GM23338 (cell line): ENCODE data around the gene DOP1A. TPM values are rescaled to one million over a fixed set of nuclear protein-coding genes. Genes with fewer than 3 reads are reported as not detected.

ENCODE experiments used
- ATAC-seq: fragments of 200-7000 bp; cut with Tn5 transposase; 3 replicates; pipeline ENCODE4 v1.9.1; 2020
- DNase-seq: peaks from one replicate; pipeline ENCODE4 v3.0.0-alpha.2; 2015; ENCODE audit warnings: low spot score
- H2AFZ ChIP-seq: fragments of 200-600 bp; sonication (generic); 2 replicates; pipeline ENCODE4 v1.8.0; 2016; ENCODE audit warnings: antibody characterized with exemption, mild to moderate bottlenecking, moderate library complexity
- H3F3A ChIP-seq: fragments of 200-600 bp; sonication (generic); replicated peaks from 2 replicates; pipeline ENCODE4 v1.8.0; 2017; ENCODE audit warnings: antibody characterized with exemption, mixed run types, low read depth
- H3K27ac ChIP-seq: fragments of 200-600 bp; sonication (generic); 2 replicates; pipeline ENCODE4 v1.6.1; 2016; ENCODE audit warnings: low read depth
- H3K27me3 ChIP-seq: fragments of 200-600 bp; sonication (generic); 2 replicates; pipeline ENCODE4 v1.8.0; 2016; ENCODE audit warnings: mild to moderate bottlenecking, mixed run types, moderate library complexity; ENCODE audit not compliant: insufficient read depth
- H3K36me3 ChIP-seq: fragments of 200-600 bp; sonication (generic); 2 replicates; pipeline ENCODE4 v1.8.0; 2016; ENCODE audit warnings: mild to moderate bottlenecking; ENCODE audit not compliant: insufficient read depth
- H3K4me1 ChIP-seq: fragments of 200-600 bp; sonication (generic); 2 replicates; pipeline ENCODE4 v1.8.0; 2016; ENCODE audit warnings: mild to moderate bottlenecking, moderate library complexity; ENCODE audit not compliant: insufficient read depth
- H3K4me2 ChIP-seq: fragments of 200-600 bp; sonication (generic); 2 replicates; pipeline ENCODE4 v1.7.1; 2017; ENCODE audit warnings: mixed run types
- H3K4me3 ChIP-seq: fragments of 200-600 bp; sonication (generic); 2 replicates; pipeline ENCODE4 v1.6.1; 2016; ENCODE audit warnings: mixed run types
- H3K79me2 ChIP-seq: fragments of 200-600 bp; sonication (generic); replicated peaks from 2 replicates; pipeline ENCODE4 v1.8.0; 2017; ENCODE audit warnings: mild to moderate bottlenecking; ENCODE audit not compliant: insufficient read depth
- H3K9me2 ChIP-seq: fragments of 200-600 bp; sonication (generic); 2 replicates; pipeline ENCODE4 v1.8.0; 2017; ENCODE audit not compliant: insufficient read depth
- H4K20me1 ChIP-seq: fragments of 200-600 bp; sonication (generic); replicated peaks from 2 replicates; pipeline ENCODE4 v1.8.0; 2017; ENCODE audit warnings: mild to moderate bottlenecking; ENCODE audit not compliant: insufficient read depth
- H3K27ac Mint-ChIP-seq: 2 replicates; pipeline ENCODE4 v1.8.0; 2020; ENCODE audit warnings: inconsistent platforms, mild to moderate bottlenecking, moderate library complexity, mixed read lengths
- H3K27me3 Mint-ChIP-seq: 3 replicates; pipeline ENCODE4 v1.8.0; 2022; ENCODE audit warnings: low read depth, mild to moderate bottlenecking, moderate library complexity, mixed read lengths, inconsistent platforms; ENCODE audit not compliant: insufficient read depth, poor library complexity
- H3K36me3 Mint-ChIP-seq: 3 replicates; pipeline ENCODE4 v1.8.0; 2021; ENCODE audit warnings: low read depth, mild to moderate bottlenecking, inconsistent platforms, moderate library complexity, mixed read lengths
- H3K4me1 Mint-ChIP-seq: 3 replicates; pipeline ENCODE4 v1.8.0; 2020; ENCODE audit warnings: mild to moderate bottlenecking, inconsistent platforms, mixed read lengths
- H3K4me3 Mint-ChIP-seq: 3 replicates; pipeline ENCODE4 v1.8.0; 2021; ENCODE audit warnings: moderate library complexity, mild to moderate bottlenecking, inconsistent platforms, mixed read lengths
- H3K9me3 Mint-ChIP-seq: 3 replicates; pipeline ENCODE4 v1.8.0; 2020; ENCODE audit warnings: moderate library complexity, mild to moderate bottlenecking, inconsistent platforms, mixed read lengths
- CREB1 ChIP-seq: fragments of 250-450 bp; sonication (Bioruptor Pico); IDR thresholded peaks from 2 replicates; pipeline ENCODE4 v1.5.0; 2020; ENCODE audit warnings: low read depth, mild to moderate bottlenecking, moderate library complexity
- CTCF ChIP-seq, 2 experiments: fragments of 200-600 bp in 1 of 2; sonication (generic) in 1 of 2; conservative IDR thresholded peaks; 2 replicates each; pipeline versions ENCODE4 v1.5.1 to v1.6.1; 2016 to 2017; ENCODE audit warnings: antibody characterized with exemption in 2 of 2, low read depth in 2 of 2, mild to moderate bottlenecking in 2 of 2, moderate library complexity in 1 of 2
- ETS1 ChIP-seq: IDR thresholded peaks from 2 replicates; pipeline ENCODE4 v1.6.1; 2016; ENCODE audit warnings: antibody characterized with exemption
- EZH2 ChIP-seq: fragments of 200-600 bp; sonication (generic); IDR thresholded peaks from one replicate; pipeline ENCODE4 v1.8.0; 2017; ENCODE audit warnings: antibody characterized with exemption, mild to moderate bottlenecking, low read depth; ENCODE audit not compliant: unreplicated experiment
- EZH2phosphoT487 ChIP-seq: fragments of 200-600 bp; sonication (generic); IDR thresholded peaks from one replicate; pipeline ENCODE4 v1.8.1; 2018; ENCODE audit warnings: antibody characterized with exemption; ENCODE audit not compliant: unreplicated experiment
- JUNB ChIP-seq: IDR thresholded peaks from one replicate; pipeline ENCODE4 v1.6.1; 2016; ENCODE audit warnings: antibody characterized with exemption; ENCODE audit not compliant: unreplicated experiment
- NANOG ChIP-seq: IDR thresholded peaks from 2 replicates; pipeline ENCODE4 v1.6.1; 2016; ENCODE audit warnings: antibody characterized with exemption, borderline replicate concordance
- POLR2AphosphoS5 ChIP-seq: IDR thresholded peaks from 2 replicates; pipeline ENCODE4 v1.6.1; 2016; ENCODE audit warnings: antibody characterized with exemption, low read depth
- STAT1 ChIP-seq: IDR thresholded peaks from one replicate; pipeline ENCODE4 v1.6.1; 2016; ENCODE audit warnings: antibody characterized with exemption; ENCODE audit not compliant: unreplicated experiment
- ZNF114 ChIP-seq: fragments of 250-450 bp; sonication (Bioruptor Pico); IDR thresholded peaks from 2 replicates; pipeline ENCODE4 v1.5.0; 2020; ENCODE audit warnings: mild to moderate bottlenecking, moderate library complexity
- ZNF331 ChIP-seq: fragments of 250-450 bp; sonication (Bioruptor Pico); IDR thresholded peaks from 2 replicates; pipeline ENCODE4 v1.5.0; 2020; ENCODE audit warnings: low read depth, mild to moderate bottlenecking, moderate library complexity
- polyA plus RNA-seq: library from polyadenylated mRNA; unstranded; fragments of >200 nt; fragmentation: Nextera tagmentation; extraction: Ambion mirVana; gene quantifications from 2 replicates; pipeline ENCODE4 v1.2.1, GENCODE V29; 2016
- total RNA-seq: library from RNA; depleted of rRNA; stranded (reverse); fragments of >200 nt; shearing (Covaris generic); gene quantifications from 2 replicates; pipeline ENCODE4 v1.2.3, GENCODE V29; 2014
- TF ChIP-seq, protein P1 (sequence below): fragments of 250-450 bp; sonication (Bioruptor Pico); IDR thresholded peaks from 2 replicates; pipeline ENCODE4 v1.5.0; 2020; ENCODE audit warnings: mild to moderate bottlenecking, moderate library complexity
- TF ChIP-seq, protein P2 (sequence below): IDR thresholded peaks from one replicate; pipeline ENCODE4 v1.6.1; 2018; ENCODE audit warnings: antibody characterized with exemption; ENCODE audit not compliant: unreplicated experiment

Gene DOP1A
- total and polyA plus RNA-seq, 2 experiments from 2014 or later: 3.9 to 18.6 TPM

DNA sequence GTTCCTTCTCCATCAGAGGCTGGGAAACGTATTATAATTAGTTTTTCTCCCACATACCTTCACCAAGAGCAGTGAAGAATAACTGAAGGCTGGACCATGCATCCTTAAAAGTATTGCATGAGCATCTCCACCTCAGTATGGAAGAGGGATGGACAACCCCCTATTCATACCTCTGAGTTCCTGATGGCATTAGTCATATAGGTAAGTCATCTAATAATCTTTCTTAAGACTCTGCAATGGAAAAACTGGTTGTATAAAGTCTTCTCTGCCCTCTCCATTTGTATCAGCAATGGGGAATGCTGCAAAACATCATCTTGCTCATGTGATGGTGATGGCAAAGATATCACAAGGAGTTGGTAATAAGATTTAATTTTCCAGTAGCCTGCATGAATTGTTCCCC, 101.1 kb downstream of the DOP1A start:
- ATAC-seq: no peak

More for the DNA sequence above, 101.1 kb downstream of the DOP1A start:
- Histone ChIP-seq H3K4me2 (no peak overlapping the region), H3K9me2 (no peaks in the 10 kb centered on the region), H3K27ac (no peak overlapping the region), H3K27me3 (no peaks in the 10 kb centered on the region), H4K20me1 (no peaks in the 10 kb centered on the region), H2AFZ (no peak overlapping the region), H3K36me3 (peaks cover 64% of the 10 kb centered on the region), H3K4me3 (no peak overlapping the region), H3F3A (no peaks in the 10 kb centered on the region), H3K79me2 (no peaks in the 10 kb centered on the region), H3K4me1 (no peaks in the 10 kb centered on the region)
- peaks cover 63% of the 10 kb centered on the region for H3K36me3 Mint-ChIP-seq
- no peak overlapping the region for H3K27ac Mint-ChIP-seq
- no peaks in the 10 kb centered on the region for H3K4me1 Mint-ChIP-seq
- H3K9me3 Mint-ChIP-seq: no peaks in the 10 kb centered on the region
- DNase-seq: no peak
- no peak for TF ChIP-seq CTCF (conservative IDR thresholded peaks at IDR 0.05; ENCODE audit: low read depth in 2 of 2)
- TF ChIP-seq, protein P1, sequence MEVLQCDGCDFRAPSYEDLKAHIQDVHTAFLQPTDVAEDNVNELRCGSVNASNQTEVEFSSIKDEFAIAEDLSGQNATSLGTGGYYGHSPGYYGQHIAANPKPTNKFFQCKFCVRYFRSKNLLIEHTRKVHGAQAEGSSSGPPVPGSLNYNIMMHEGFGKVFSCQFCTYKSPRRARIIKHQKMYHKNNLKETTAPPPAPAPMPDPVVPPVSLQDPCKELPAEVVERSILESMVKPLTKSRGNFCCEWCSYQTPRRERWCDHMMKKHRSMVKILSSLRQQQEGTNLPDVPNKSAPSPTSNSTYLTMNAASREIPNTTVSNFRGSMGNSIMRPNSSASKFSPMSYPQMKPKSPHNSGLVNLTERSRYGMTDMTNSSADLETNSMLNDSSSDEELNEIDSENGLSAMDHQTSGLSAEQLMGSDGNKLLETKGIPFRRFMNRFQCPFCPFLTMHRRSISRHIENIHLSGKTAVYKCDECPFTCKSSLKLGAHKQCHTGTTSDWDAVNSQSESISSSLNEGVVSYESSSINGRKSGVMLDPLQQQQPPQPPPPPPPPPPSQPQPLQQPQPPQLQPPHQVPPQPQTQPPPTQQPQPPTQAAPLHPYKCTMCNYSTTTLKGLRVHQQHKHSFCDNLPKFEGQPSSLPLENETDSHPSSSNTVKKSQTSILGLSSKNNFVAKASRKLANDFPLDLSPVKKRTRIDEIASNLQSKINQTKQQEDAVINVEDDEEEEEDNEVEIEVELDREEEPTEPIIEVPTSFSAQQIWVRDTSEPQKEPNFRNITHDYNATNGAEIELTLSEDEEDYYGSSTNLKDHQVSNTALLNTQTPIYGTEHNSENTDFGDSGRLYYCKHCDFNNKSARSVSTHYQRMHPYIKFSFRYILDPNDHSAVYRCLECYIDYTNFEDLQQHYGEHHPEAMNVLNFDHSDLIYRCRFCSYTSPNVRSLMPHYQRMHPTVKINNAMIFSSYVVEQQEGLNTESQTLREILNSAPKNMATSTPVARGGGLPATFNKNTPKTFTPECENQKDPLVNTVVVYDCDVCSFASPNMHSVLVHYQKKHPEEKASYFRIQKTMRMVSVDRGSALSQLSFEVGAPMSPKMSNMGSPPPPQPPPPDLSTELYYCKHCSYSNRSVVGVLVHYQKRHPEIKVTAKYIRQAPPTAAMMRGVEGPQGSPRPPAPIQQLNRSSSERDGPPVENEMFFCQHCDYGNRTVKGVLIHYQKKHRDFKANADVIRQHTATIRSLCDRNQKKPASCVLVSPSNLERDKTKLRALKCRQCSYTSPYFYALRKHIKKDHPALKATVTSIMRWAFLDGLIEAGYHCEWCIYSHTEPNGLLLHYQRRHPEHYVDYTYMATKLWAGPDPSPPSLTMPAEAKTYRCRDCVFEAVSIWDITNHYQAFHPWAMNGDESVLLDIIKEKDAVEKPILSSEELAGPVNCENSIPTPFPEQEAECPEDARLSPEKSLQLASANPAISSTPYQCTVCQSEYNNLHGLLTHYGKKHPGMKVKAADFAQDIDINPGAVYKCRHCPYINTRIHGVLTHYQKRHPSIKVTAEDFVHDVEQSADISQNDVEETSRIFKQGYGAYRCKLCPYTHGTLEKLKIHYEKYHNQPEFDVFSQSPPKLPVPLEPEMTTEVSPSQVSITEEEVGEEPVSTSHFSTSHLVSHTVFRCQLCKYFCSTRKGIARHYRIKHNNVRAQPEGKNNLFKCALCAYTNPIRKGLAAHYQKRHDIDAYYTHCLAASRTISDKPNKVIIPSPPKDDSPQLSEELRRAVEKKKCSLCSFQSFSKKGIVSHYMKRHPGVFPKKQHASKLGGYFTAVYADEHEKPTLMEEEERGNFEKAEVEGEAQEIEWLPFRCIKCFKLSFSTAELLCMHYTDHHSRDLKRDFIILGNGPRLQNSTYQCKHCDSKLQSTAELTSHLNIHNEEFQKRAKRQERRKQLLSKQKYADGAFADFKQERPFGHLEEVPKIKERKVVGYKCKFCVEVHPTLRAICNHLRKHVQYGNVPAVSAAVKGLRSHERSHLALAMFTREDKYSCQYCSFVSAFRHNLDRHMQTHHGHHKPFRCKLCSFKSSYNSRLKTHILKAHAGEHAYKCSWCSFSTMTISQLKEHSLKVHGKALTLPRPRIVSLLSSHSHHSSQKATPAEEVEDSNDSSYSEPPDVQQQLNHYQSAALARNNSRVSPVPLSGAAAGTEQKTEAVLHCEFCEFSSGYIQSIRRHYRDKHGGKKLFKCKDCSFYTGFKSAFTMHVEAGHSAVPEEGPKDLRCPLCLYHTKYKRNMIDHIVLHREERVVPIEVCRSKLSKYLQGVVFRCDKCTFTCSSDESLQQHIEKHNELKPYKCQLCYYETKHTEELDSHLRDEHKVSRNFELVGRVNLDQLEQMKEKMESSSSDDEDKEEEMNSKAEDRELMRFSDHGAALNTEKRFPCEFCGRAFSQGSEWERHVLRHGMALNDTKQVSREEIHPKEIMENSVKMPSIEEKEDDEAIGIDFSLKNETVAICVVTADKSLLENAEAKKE (CRISPR knock-in tag): no peak
- TF ChIP-seq STAT1: no peak
- TF ChIP-seq EZH2phosphoT487: no peak
- TF ChIP-seq ZNF114 (CRISPR knock-in tag): no peak
- TF ChIP-seq JUNB: no peak
- TF ChIP-seq, protein P2, sequence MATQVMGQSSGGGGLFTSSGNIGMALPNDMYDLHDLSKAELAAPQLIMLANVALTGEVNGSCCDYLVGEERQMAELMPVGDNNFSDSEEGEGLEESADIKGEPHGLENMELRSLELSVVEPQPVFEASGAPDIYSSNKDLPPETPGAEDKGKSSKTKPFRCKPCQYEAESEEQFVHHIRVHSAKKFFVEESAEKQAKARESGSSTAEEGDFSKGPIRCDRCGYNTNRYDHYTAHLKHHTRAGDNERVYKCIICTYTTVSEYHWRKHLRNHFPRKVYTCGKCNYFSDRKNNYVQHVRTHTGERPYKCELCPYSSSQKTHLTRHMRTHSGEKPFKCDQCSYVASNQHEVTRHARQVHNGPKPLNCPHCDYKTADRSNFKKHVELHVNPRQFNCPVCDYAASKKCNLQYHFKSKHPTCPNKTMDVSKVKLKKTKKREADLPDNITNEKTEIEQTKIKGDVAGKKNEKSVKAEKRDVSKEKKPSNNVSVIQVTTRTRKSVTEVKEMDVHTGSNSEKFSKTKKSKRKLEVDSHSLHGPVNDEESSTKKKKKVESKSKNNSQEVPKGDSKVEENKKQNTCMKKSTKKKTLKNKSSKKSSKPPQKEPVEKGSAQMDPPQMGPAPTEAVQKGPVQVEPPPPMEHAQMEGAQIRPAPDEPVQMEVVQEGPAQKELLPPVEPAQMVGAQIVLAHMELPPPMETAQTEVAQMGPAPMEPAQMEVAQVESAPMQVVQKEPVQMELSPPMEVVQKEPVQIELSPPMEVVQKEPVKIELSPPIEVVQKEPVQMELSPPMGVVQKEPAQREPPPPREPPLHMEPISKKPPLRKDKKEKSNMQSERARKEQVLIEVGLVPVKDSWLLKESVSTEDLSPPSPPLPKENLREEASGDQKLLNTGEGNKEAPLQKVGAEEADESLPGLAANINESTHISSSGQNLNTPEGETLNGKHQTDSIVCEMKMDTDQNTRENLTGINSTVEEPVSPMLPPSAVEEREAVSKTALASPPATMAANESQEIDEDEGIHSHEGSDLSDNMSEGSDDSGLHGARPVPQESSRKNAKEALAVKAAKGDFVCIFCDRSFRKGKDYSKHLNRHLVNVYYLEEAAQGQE: no peak
- no peak for TF ChIP-seq EZH2
- no peak for TF ChIP-seq ETS1
- TF ChIP-seq ZNF331 (CRISPR knock-in tag): no peak
- no peak for TF ChIP-seq NANOG
- TF ChIP-seq POLR2AphosphoS5: no peak
- TF ChIP-seq CREB1 (CRISPR knock-in tag): no peak
- H3K4me3 Mint-ChIP-seq: no peak overlapping the region
- H3K27me3 Mint-ChIP-seq: no peaks in the 10 kb centered on the region
